RWPE2 (cell line): Measurements from ENCODE around the gene IQCF2.

ENCODE experiments used
- ATAC-seq: fragments of 200-7000 bp; cut with Tn5 transposase; 3 replicates; pipeline ENCODE4 v1.9.1; 2021; ENCODE audit warnings: low read depth
- DNase-seq: peaks from one replicate; pipeline ENCODE4 v3.0.0-alpha.2; 2020; ENCODE audit warnings: low spot score
- H3K27ac ChIP-seq: fragments of 450-650 bp; 2 replicates; pipeline ENCODE4 v1.5.1; 2017; ENCODE audit warnings: mild to moderate bottlenecking; ENCODE audit not compliant: poor library complexity, severe bottlenecking
- H3K27me3 ChIP-seq: fragments of 250-450 bp; sonication (Bioruptor Pico); 2 replicates; pipeline ENCODE4 v1.5.1; 2021; ENCODE audit warnings: mild to moderate bottlenecking, moderate library complexity; ENCODE audit not compliant: insufficient read depth, poor library complexity, severe bottlenecking
- H3K36me3 ChIP-seq: fragments of 250-450 bp; sonication (Bioruptor Pico); 2 replicates; pipeline ENCODE4 v1.5.1; 2020; ENCODE audit warnings: low read depth, mild to moderate bottlenecking, moderate library complexity
- H3K4me1 ChIP-seq: fragments of 250-450 bp; sonication (Bioruptor Pico); 2 replicates; pipeline ENCODE4 v1.5.1; 2021; ENCODE audit warnings: mild to moderate bottlenecking, moderate library complexity; ENCODE audit not compliant: insufficient read depth, poor library complexity, severe bottlenecking
- H3K4me3 ChIP-seq: fragments of 250-450 bp; sonication (Bioruptor Pico); 2 replicates; pipeline ENCODE4 v1.5.1; 2021; ENCODE audit warnings: mild to moderate bottlenecking, moderate library complexity; ENCODE audit not compliant: severe bottlenecking
- H3K9me3 ChIP-seq: fragments of 250-450 bp; sonication (Bioruptor Pico); 2 replicates; pipeline ENCODE4 v1.5.1; 2021; ENCODE audit warnings: mild to moderate bottlenecking, moderate library complexity; ENCODE audit not compliant: severe bottlenecking
- TF ChIP-seq, protein P1 (sequence below): fragments of 450-650 bp; IDR thresholded peaks from one replicate; pipeline ENCODE4 v1.5.1; 2017; ENCODE audit warnings: mild to moderate bottlenecking, moderate library complexity; ENCODE audit not compliant: poor library complexity, severe bottlenecking

Gene IQCF2

GRCh38 chr3:51888463-51889105 lies 27.2 kb downstream of the IQCF2 start:
- TF ChIP-seq, protein P1, sequence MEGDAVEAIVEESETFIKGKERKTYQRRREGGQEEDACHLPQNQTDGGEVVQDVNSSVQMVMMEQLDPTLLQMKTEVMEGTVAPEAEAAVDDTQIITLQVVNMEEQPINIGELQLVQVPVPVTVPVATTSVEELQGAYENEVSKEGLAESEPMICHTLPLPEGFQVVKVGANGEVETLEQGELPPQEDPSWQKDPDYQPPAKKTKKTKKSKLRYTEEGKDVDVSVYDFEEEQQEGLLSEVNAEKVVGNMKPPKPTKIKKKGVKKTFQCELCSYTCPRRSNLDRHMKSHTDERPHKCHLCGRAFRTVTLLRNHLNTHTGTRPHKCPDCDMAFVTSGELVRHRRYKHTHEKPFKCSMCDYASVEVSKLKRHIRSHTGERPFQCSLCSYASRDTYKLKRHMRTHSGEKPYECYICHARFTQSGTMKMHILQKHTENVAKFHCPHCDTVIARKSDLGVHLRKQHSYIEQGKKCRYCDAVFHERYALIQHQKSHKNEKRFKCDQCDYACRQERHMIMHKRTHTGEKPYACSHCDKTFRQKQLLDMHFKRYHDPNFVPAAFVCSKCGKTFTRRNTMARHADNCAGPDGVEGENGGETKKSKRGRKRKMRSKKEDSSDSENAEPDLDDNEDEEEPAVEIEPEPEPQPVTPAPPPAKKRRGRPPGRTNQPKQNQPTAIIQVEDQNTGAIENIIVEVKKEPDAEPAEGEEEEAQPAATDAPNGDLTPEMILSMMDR, result no peak
- no peak for ATAC-seq
- H3K4me3 ChIP-seq, result no peak overlapping the region

DNA sequence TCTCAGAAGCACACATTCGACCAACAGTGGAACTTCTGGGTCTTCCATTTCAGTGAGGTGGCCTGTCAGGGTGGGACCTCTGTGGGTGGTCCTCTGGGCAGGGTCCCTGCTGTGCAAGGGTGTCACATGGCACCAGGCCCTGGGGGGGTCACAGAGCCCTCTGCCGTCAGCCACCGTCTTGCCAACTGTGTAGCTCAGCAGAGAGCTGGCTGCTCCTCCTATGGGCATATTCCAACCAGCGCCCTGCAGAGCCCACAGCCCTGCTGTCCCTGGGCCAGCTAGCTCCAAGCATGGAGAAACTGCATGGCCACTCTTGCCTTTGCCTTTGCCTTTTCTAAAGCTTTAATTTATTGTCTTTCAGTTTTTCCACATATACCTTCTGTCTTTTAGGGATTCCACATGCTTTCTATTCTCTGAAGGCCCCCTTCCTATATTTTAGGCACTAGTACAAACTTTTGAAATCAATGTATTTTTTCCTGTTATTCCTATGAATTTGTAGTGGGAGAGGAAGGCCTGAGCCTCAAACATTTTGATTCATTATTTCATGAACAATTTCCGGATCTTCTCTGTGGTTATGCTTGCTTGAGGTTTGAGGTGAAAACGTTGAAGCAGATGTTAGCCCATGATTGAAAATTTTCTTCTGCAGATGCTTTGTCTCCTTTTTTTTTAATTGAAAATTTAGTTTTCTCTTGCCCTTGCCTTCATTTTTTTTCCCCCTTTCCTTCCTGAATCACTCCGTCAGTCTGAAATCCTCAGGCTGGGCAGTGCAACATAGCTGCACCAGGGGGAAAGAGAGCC lies 30.0 kb downstream of the IQCF2 start:
- no peaks in the 10 kb centered on the region for H3K9me3 ChIP-seq
- DNase-seq, result no peak
- ATAC-seq, result no peak
- no peak overlapping the region for H3K27ac ChIP-seq
- TF ChIP-seq, protein P1, result no peak
- no peak overlapping the region for H3K4me3 ChIP-seq
- H3K36me3 ChIP-seq, result no peaks in the 10 kb centered on the region
- no peaks in the 10 kb centered on the region for H3K27me3 ChIP-seq
- H3K4me1 ChIP-seq, result peaks cover 3% of the 10 kb centered on the region

More at GRCh38 chr3:51888463-51889105, 27.2 kb downstream of the IQCF2 start:
- Histone ChIP-seq H3K27ac (no peak overlapping the region), H3K4me1 (peaks cover 3% of the 10 kb centered on the region), H3K27me3 (no peaks in the 10 kb centered on the region), H3K36me3 (no peaks in the 10 kb centered on the region), H3K9me3 (no peaks in the 10 kb centered on the region)
- DNase-seq, result no peak

GRCh38 chr3:51894391-51894790 lies 33.0 kb downstream of the IQCF2 start:
- Histone ChIP-seq H3K27ac (no peak overlapping the region), H3K9me3 (no peaks in the 10 kb centered on the region), H3K27me3 (no peaks in the 10 kb centered on the region), H3K36me3 (no peaks in the 10 kb centered on the region), H3K4me3 (no peak overlapping the region), H3K4me1 (no peaks in the 10 kb centered on the region)
- ATAC-seq, result no peak
- no peak for DNase-seq
- TF ChIP-seq, protein P1, result no peak

- no peak for DNase-seq
- TF ChIP-seq, protein P1, result no peak
- no peak overlapping the region for H3K4me3 ChIP-seq
- H3K27ac ChIP-seq, result no peak overlapping the region
- H3K9me3 ChIP-seq, result no peaks in the 10 kb centered on the region
- no peaks in the 10 kb centered on the region for H3K27me3 ChIP-seq
- no peak for ATAC-seq
- no peaks in the 10 kb centered on the region for H3K36me3 ChIP-seq
- H3K4me1 ChIP-seq, result no peaks in the 10 kb centered on the region
These were observed 33.5 kb downstream of the IQCF2 start for GRCh38 chr3:51894939-51895338.
